Vagina (tissue), 2 donors: Measurements from ENCODE around the gene PDIK1L. TPM values are rescaled to one million over a fixed set of nuclear protein-coding genes. Genes with fewer than 3 reads are reported as not detected.
"Not testable (repeated sequence)": the region's sequence is repeated elsewhere in the genome, so short reads cannot be mapped to it uniquely, and the experiment has no call there.

ENCODE experiments used
- DNase-seq, 2 donors: peaks; one replicate each; pipeline ENCODE4 v3.0.0-alpha.2; 2017; ENCODE audit errors: extremely low spot score in 2 of 2
- H3K27ac ChIP-seq: fragments of 200-600 bp; sonication (generic); one replicate; pipeline ENCODE4 v1.5.1; 2019
- H3K27me3 ChIP-seq: fragments of 200-600 bp; sonication (generic); one replicate; pipeline ENCODE4 v1.5.1; 2019
- H3K36me3 ChIP-seq, 2 donors: fragments of 200-600 bp; sonication (generic); one replicate each; pipeline ENCODE4 v1.5.1; 2017 to 2019
- H3K4me1 ChIP-seq: fragments of 200-600 bp; sonication (generic); one replicate; pipeline ENCODE4 v1.5.1; 2019
- H3K4me3 ChIP-seq, 2 donors: fragments of 200-600 bp; sonication (generic); 1 replicate in 1 of 2; 2 replicates in 1 of 2; pipeline ENCODE4 v1.5.1; 2016 to 2019
- H3K9me3 ChIP-seq: fragments of 200-600 bp; sonication (generic); one replicate; pipeline ENCODE4 v1.5.1; 2019
- POLR2A ChIP-seq, 2 donors: fragments of 450-650 bp; IDR thresholded peaks; one replicate each; pipeline ENCODE4 v1.6.1; 2017; ENCODE audit warnings: antibody characterized with exemption in 2 of 2, mild to moderate bottlenecking in 2 of 2, moderate library complexity in 2 of 2
- POLR2AphosphoS5 ChIP-seq, 2 donors: sonication (generic); formaldehyde crosslinking; IDR thresholded peaks; one replicate each; pipeline ENCODE4 v1.9.0; 2017; ENCODE audit warnings: antibody characterized with exemption in 2 of 2, mild to moderate bottlenecking in 2 of 2, low read depth in 1 of 2; ENCODE audit not compliant: insufficient read depth in 1 of 2
- intact Hi-C: fragments of 100-400 bp; cut with DNase I; formaldehyde crosslinking; loops from one replicate; pipeline ENCODE4 v1.15.1; 2023
- total RNA-seq: library from RNA; depleted of rRNA; stranded (reverse); fragments of >200 nt; gene quantifications from one replicate; pipeline ENCODE4 v1.2.3, GENCODE V29; 2016
- TF ChIP-seq, protein P1 (sequence below), 3 experiments: fragments of 450-650 bp in 2 of 3; fragments of 200-600 bp in 1 of 3; sonication (generic) in 1 of 3; IDR thresholded peaks; one replicate each; pipeline ENCODE4 v1.5.1; 2017 to 2019; ENCODE audit warnings: antibody characterized with exemption in 3 of 3, mild to moderate bottlenecking in 2 of 3, moderate library complexity in 2 of 3

PDIK1L gene
- total RNA-seq, 1 donor from 2014 or later = 5.6 TPM

DNA sequence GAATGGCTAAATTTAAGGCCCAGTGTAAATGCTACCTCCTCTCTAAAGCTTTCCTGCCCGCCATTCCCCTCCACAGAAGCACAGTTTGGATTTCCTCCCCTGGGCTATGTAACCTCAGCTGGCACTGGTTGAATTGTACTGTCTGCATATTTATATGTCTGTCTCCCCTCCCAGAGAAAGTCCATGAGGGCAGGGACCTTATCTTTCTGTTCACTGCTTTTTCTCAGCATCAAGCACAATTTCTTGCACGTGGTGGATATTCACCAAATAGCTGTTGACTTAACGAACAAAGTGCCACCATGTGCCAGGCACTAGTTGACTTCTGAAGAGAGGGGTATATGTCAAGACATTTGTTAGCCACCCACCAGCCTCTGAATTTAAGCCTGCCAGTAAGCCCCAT is 9.5 kb upstream of the PDIK1L start:
- no peaks in the 10 kb centered on the region for H3K9me3 ChIP-seq
- no peak overlapping the region for H3K4me3 ChIP-seq
- TF ChIP-seq POLR2AphosphoS5 (IDR thresholded peaks at IDR 0.05; ENCODE audit: insufficient read depth in 1 of 2, low read depth in 1 of 2) (no peak), POLR2A (IDR thresholded peaks at IDR 0.05) (no peak)
- TF ChIP-seq, protein P1, sequence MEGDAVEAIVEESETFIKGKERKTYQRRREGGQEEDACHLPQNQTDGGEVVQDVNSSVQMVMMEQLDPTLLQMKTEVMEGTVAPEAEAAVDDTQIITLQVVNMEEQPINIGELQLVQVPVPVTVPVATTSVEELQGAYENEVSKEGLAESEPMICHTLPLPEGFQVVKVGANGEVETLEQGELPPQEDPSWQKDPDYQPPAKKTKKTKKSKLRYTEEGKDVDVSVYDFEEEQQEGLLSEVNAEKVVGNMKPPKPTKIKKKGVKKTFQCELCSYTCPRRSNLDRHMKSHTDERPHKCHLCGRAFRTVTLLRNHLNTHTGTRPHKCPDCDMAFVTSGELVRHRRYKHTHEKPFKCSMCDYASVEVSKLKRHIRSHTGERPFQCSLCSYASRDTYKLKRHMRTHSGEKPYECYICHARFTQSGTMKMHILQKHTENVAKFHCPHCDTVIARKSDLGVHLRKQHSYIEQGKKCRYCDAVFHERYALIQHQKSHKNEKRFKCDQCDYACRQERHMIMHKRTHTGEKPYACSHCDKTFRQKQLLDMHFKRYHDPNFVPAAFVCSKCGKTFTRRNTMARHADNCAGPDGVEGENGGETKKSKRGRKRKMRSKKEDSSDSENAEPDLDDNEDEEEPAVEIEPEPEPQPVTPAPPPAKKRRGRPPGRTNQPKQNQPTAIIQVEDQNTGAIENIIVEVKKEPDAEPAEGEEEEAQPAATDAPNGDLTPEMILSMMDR (IDR thresholded peaks at IDR 0.05) = no peak
- H3K27me3 ChIP-seq = no peaks in the 10 kb centered on the region
- no peaks in the 10 kb centered on the region for H3K36me3 ChIP-seq
- H3K4me1 ChIP-seq = peaks cover 4% of the 10 kb centered on the region
- DNase-seq = no peak
- intact Hi-C loops = loop anchor here (5.0 kb wide), 1 partner anchor 40 kb away; no protein-coding TSS in a partner anchor
- no peak overlapping the region for H3K27ac ChIP-seq

DNA sequence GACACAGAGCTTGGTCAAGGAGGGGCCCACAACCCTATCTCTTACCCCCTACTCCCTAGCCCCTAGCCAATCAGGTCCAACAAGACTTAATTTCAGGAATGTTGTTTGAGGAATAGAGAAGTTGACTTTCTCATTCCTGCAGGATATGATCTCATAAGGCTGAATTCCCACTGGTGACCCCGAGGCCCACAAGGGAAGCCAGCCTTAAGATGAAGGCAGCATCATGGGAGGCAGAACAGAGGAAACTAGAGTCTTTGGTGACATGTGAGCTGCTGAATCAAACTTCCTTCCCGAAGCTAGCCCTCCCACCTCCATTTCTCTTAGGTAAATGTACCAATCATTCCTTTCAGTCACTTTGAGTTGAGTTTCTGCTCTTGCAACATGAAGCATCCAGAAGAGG is 9.1 kb upstream of the PDIK1L start:
- H3K27ac ChIP-seq = no peak overlapping the region
- intact Hi-C loops = loop anchor here (5.0 kb wide), 1 partner anchor 40 kb away; no protein-coding TSS in a partner anchor

DNA sequence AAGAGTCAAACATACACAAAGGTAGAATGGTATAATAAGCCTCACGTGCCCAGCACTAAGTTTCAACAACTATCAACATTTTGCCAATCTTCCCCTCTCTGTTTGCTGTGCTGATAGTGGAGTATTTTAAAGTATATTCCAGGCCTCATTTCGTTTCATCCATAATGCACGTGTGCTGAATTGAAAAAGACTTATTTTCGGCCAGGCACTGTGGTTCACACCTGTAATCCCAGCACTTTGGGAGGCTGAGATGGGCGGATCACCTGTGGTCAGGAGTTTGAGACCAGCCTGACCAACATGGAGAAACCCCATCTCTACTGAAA is 6.4 kb upstream of the PDIK1L start:
- intact Hi-C loops, DNase-seq, H3K9me3 ChIP-seq, H3K27ac ChIP-seq, H3K27me3 ChIP-seq, H3K4me3 ChIP-seq, H3K36me3 ChIP-seq, H3K4me1 ChIP-seq: not testable (repeated sequence)

More for the DNA sequence above, 9.1 kb upstream of the PDIK1L start:
- peaks cover 4% of the 10 kb centered on the region for H3K4me1 ChIP-seq
- no peak overlapping the region for H3K4me3 ChIP-seq
- no peaks in the 10 kb centered on the region for H3K36me3 ChIP-seq
- no peak for TF ChIP-seq POLR2A (IDR thresholded peaks at IDR 0.05)
- TF ChIP-seq, protein P1 (IDR thresholded peaks at IDR 0.05) = no peak
- TF ChIP-seq POLR2AphosphoS5 (IDR thresholded peaks at IDR 0.05; ENCODE audit: insufficient read depth in 1 of 2, low read depth in 1 of 2) = no peak
- no peak for DNase-seq
- no peaks in the 10 kb centered on the region for H3K9me3 ChIP-seq
- no peaks in the 10 kb centered on the region for H3K27me3 ChIP-seq

DNA sequence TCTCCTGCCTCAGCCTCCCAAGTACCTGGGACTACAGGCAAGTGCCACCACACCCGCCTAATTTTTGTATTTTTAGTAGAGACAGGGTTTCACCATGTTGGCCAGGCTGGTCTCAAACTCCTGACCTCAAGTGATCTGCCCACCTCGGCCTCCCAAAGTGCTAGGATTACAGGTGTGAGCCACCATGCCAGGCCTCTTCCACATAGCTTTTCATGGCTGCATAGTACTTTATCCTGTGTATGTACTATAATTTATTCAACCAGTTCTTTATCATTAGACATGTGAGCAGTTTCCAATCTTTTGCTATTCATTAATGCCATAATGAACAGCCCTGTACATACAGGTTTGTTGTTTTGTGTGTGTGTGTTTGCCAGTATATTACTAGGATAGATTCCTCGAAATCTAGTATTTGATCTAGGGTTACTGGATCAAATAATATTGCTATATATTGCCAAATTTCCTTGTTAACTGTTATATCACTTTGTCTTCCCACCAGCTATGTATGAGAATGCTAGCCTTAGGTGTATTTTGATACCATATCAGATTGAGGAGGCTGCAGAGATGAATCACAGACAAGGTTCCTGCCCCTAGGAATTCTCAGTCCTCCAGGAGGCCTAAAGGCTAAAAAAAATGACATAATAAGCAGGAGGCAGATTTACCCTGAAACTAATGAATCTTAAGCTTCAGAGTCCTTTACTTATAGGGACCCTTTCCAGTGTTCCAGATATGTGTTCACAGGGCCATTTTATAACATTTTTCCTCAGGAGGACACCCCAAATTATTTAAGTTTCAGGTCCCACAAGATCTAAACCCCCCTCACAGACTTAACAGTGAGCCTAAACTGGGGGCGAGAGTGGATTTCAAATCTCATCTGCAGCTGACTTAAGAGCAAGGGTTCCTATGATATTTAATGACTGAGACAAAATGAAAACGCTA is 2.1 kb upstream of the PDIK1L start:
- no peak for DNase-seq
- Histone ChIP-seq H3K9me3 (no peaks in the 10 kb centered on the region), H3K27me3 (no peaks in the 10 kb centered on the region), H3K27ac (no peak overlapping the region), H3K4me3 (no peak overlapping the region), H3K36me3 (peaks cover 0 to 4% of the 10 kb centered on the region in 2 donors), H3K4me1 (peaks cover 24% of the 10 kb centered on the region)
- intact Hi-C loops = loop anchor here (5.0 kb wide), 1 partner anchor 53 kb away; no protein-coding TSS in a partner anchor
- TF ChIP-seq POLR2A (IDR thresholded peaks at IDR 0.05) = no peak
- TF ChIP-seq, protein P1 (IDR thresholded peaks at IDR 0.05) = no peak
- no peak for TF ChIP-seq POLR2AphosphoS5 (IDR thresholded peaks at IDR 0.05; ENCODE audit: insufficient read depth in 1 of 2, low read depth in 1 of 2)

DNA sequence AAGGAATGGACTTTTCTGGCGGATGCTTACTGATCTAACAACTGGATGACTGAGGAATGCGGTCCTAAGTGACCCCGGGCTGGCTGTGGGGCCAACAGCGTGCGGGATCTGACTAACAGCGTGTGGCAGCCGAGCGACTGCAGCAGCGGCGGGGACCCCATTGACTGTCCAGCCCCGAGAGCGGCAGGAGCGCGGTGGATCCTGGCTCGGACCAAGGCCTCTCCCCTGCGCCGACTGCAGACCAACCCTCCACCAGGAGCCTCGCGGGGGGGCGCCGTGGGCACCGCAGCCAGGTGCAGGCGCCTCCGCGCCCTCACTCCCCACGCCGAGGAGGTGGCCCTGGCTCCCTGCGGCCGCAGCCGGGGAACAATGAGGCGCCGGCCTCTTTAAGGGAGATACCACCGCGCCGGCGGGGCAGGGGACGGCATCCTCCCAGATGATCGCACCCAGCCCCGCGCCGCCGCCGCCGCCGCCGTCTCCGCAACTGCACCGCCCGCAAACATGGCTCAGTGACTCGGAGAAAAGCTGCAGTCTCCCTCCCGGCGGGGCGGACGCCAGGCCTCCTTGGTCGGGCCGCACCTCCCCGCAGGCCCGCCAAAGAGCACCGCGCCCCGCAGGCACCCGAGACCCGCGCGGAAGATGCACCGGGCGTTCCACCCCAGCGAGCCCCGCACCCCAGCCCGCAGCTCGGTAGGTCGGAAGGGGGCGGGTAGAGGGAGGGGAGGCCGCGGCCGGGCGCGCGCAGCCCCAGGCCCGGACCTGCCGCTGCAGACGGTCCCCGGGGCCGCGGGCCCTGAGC is 694 bp upstream of the PDIK1L start:
- no peaks in the 10 kb centered on the region for H3K9me3 ChIP-seq
- peak overlapping the region; percentile 92 for H3K27ac ChIP-seq
- intact Hi-C loops = loop anchor here (5.0 kb wide), 1 partner anchor 51 kb away; no protein-coding TSS in a partner anchor
- DNase-seq = peak in 1 of 2 donors; percentile 87
- no peaks in the 10 kb centered on the region for H3K27me3 ChIP-seq
- TF ChIP-seq POLR2AphosphoS5 (IDR thresholded peaks at IDR 0.05; ENCODE audit: insufficient read depth in 1 of 2, low read depth in 1 of 2) (peak in 1 of 2 donors; percentile 34), POLR2A (IDR thresholded peaks at IDR 0.05) (no peak)
- TF ChIP-seq, protein P1 (IDR thresholded peaks at IDR 0.05) = no peak
- H3K4me3 ChIP-seq = peak overlapping the region; percentile 97 to 99
- H3K36me3 ChIP-seq = peaks cover 0 to 11% of the 10 kb centered on the region in 2 donors
- H3K4me1 ChIP-seq = peaks cover 20% of the 10 kb centered on the region
